Lower leg skin (tissue), 3 donors: ENCODE measurements around the gene EVPL.

Experiments
- POLR2A ChIP-seq, 2 donors: fragments of 450-650 bp; IDR thresholded peaks; one replicate each; pipeline ENCODE4 v1.6.1; 2016 to 2017; ENCODE audit warnings: antibody characterized with exemption in 2 of 2, mild to moderate bottlenecking in 1 of 2, moderate library complexity in 1 of 2
- TF ChIP-seq, protein P1 (sequence below), 3 donors: fragments of 450-650 bp; IDR thresholded peaks; one replicate each; pipeline ENCODE4 v1.5.1; 2016; ENCODE audit warnings: antibody characterized with exemption in 3 of 3, mild to moderate bottlenecking in 3 of 3, moderate library complexity in 2 of 3

DNA sequence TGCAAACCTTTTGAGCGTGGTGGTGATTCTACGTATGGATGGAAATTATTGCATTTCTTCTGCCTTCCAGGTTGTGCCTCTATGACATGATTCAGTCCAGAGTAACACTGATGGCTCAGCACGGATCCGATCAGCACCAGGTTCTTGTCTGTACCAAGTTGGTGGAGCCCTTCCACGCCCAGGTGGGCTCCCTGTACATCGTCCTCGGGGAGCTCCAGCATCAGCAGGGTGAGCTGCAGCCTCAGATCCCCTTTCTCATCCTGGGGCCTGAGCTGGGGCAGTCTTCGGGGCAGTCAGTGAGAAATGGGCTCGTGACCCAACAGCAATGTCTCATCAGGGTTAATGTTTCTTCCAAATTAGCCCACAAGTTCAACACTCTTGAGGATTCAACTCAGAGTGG lies 35.7 kb downstream of the EVPL start:
- TF ChIP-seq, protein P1, sequence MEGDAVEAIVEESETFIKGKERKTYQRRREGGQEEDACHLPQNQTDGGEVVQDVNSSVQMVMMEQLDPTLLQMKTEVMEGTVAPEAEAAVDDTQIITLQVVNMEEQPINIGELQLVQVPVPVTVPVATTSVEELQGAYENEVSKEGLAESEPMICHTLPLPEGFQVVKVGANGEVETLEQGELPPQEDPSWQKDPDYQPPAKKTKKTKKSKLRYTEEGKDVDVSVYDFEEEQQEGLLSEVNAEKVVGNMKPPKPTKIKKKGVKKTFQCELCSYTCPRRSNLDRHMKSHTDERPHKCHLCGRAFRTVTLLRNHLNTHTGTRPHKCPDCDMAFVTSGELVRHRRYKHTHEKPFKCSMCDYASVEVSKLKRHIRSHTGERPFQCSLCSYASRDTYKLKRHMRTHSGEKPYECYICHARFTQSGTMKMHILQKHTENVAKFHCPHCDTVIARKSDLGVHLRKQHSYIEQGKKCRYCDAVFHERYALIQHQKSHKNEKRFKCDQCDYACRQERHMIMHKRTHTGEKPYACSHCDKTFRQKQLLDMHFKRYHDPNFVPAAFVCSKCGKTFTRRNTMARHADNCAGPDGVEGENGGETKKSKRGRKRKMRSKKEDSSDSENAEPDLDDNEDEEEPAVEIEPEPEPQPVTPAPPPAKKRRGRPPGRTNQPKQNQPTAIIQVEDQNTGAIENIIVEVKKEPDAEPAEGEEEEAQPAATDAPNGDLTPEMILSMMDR (IDR thresholded peaks at IDR 0.05), result no peak
- no peak for TF ChIP-seq POLR2A (IDR thresholded peaks at IDR 0.05)
